GM21447 (cell line): Measurements from ENCODE around the gene COCH.
"Not testable (repeated sequence)": the region's sequence is repeated elsewhere in the genome, so short reads cannot be mapped to it uniquely, and the experiment has no call there.

Source experiments
- ATAC-seq: cut with Tn5 transposase; IDR thresholded peaks from one replicate; pipeline ENCODE4 v1.9.1; 2021; ENCODE audit not compliant: unreplicated experiment

Gene COCH

GRCh38 chr14:30874999-30875787, 834 bp downstream of the COCH start:
- ATAC-seq, result peak; percentile 29

- ATAC-seq, result no peak
Observed at GRCh38 chr14:30875788-30876053, 1.4 kb downstream of the COCH start.

GRCh38 chr14:30876692-30877091, 2.3 kb downstream of the COCH start:
- no peak for ATAC-seq

- ATAC-seq, result no peak
Observed at GRCh38 chr14:30882431-30882830, 8.1 kb downstream of the COCH start.

- ATAC-seq, result no peak
Observed at GRCh38 chr14:30883508-30884294, 9.3 kb downstream of the COCH start.

- ATAC-seq, result no peak
Observed at GRCh38 chr14:30884901-30885300, 10.5 kb downstream of the COCH start.

GRCh38 chr14:30885840-30886740, 11.7 kb downstream of the COCH start:
- no peak for ATAC-seq

GRCh38 chr14:30888480-30889243, 14.3 kb downstream of the COCH start:
- no peak for ATAC-seq

- no peak for ATAC-seq
Observed at GRCh38 chr14:30889244-30889594, 14.9 kb downstream of the COCH start.

GRCh38 chr14:30893819-30894218, 19.5 kb downstream of the COCH start:
- ATAC-seq, result no peak

- no peak for ATAC-seq
Observed at GRCh38 chr14:30894923-30895515, 20.7 kb downstream of the COCH start.

GRCh38 chr14:30896435-30896834, 22.1 kb downstream of the COCH start:
- ATAC-seq, result no peak

GRCh38 chr14:30897121-30897520, 22.8 kb downstream of the COCH start:
- not testable (repeated sequence) for ATAC-seq

- ATAC-seq, result no peak
Observed at GRCh38 chr14:30903285-30904124, 29.1 kb downstream of the COCH start.

GRCh38 chr14:30906752-30907658, 32.6 kb downstream of the COCH start:
- ATAC-seq, result no peak

GRCh38 chr14:30907659-30908057, 33.3 kb downstream of the COCH start:
- no peak for ATAC-seq

GRCh38 chr14:30908826-30909225, 34.5 kb downstream of the COCH start:
- no peak for ATAC-seq

GRCh38 chr14:30914812-30915211, 40.5 kb downstream of the COCH start:
- no peak for ATAC-seq

- ATAC-seq, result no peak
Observed at GRCh38 chr14:30915596-30915995, 41.2 kb downstream of the COCH start.
